ENCODE measurements around the gene CCL2. TPM values are rescaled to one million over a fixed set of nuclear protein-coding genes. Genes with fewer than 3 reads are reported as not detected.

CCL2 gene
- total RNA-seq, 1 donor from 2014 or later = 27.7 TPM

DNA sequence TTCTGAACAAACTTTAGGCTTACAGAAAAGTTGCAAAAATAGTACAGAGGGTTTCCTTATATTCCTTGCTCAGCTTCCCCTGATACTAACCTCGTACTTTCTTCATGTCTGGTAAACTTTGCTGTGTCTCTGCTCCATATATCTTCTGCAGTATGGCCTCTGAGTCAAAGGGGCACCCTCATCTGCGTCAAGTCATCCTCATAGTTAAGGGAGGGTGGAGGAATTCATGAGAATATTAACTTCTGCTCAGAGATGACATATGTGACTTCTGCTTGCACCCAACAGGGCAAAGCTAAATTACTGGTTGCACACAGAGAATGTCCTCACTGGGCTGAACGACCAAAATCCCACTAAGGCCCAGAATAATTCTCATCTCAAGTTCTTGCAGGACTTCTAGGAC lies 10.6 kb downstream of the CCL2 start:
- no peak for DNase-seq (ENCODE audit: low spot score)

DNA sequence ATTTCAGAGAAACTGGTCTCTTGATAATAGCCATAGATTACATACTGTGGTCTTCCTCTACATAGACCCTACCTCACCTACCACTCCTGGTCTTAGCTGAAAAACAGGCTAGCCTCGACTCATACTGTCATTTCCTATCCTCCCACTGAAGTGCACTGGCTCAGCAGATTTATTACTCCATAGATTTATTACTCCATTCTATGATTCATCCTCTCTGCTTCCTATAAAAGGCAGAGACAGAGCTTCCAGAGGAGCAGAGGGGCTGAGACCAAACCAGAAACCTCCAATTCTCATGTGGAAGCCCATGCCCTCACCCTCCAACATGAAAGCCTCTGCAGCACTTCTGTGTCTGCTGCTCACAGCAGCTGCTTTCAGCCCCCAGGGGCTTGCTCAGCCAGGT lies 14.9 kb downstream of the CCL2 start, which contains the start of gene CCL7:
CCL7 (plus strand) TSS at position 253 of the 400 bp plus-strand sequence; CDS start at position 323, 70 bp downstream.
- DNase-seq (ENCODE audit: low spot score) = peak; percentile 37

DNA sequence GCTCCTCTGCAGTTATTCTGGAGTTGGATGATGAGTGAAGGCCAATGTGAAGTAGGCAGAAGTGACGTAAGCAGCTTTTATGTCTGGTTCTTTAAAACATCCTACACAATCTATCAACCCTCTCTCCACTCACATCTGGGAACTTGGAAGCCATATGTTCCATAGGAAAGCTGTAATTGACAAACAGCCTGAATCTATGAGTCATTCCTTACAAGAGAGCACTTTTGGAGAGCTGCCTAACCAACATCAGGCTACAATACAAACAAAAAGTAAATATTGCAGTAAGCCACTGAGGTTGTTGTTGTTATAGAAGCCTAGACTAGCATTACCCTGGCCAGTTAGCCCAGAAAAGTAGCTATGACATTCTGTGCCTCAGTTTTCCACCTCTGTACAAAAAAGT lies 20.8 kb downstream of the CCL2 start:
- DNase-seq (ENCODE audit: low spot score) = peak; percentile 52

DNA sequence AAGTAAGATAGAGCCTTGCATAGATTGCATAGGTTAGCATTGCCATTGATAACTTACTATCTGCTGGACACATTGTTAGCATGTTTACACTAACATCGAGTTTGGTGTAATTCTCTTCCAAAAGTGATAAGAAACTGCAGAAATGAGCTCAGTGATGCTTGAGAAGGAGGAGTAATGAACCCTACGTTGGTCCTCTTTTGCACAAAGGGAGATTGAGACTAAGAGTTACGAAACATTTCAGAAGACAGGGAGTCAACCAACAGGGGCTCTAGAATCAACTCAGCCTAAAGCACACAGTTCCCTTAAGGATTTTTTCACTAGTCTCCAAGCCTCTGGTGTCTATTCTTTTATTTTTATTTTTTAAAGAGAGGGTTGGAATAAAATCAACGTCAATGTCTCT lies 21.7 kb downstream of the CCL2 start:
- no peak for DNase-seq (ENCODE audit: low spot score)

DNA sequence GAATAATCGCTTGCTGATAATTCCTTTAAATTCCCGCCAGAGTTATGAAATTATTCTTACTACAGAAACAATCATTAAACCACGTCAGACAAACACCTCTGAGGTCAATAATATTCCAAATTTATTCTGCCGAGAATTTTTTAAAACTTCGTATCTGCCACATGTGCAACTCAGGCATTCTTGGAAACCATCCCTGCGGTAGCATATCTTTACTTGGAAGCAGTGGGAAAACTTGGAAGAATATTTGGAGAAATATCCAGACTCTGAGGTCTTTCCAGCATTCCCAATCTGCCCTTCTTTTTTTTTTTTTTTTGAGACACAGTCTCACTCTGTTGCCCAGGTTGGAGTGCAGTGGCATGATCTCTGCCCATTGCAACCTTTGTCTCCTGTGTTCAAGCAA lies 28.5 kb downstream of the CCL2 start:
- DNase-seq (ENCODE audit: low spot score) = no peak

DNA sequence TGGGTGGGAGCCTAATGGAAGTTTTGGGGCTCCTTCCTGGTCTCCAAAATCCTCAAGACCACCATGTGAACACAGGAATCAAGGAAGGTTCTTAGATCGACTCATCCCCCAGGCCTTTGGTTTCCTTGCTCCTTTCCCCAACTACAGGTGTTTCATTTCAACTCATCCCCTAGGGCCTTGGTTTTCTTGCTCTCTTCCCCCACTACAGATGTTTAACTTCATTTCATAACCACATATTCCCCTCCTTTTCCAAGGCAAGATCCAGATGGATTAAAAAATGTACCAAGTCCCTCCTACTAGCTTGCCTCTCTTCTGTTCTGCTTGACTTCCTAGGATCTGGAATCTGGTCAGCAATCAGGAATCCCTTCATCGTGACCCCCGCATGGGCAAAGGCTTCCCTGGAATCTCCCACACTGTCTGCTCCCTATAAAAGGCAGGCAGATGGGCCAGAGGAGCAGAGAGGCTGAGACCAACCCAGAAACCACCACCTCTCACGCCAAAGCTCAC lies 30.3 kb downstream of the CCL2 start, which contains the start of gene CCL11:
CCL11 (plus strand) TSS at position 457 of the 507 bp plus-strand sequence. CDS start 67 bp downstream, outside the sequence.
- DNase-seq (ENCODE audit: low spot score) = no peak

DNA sequence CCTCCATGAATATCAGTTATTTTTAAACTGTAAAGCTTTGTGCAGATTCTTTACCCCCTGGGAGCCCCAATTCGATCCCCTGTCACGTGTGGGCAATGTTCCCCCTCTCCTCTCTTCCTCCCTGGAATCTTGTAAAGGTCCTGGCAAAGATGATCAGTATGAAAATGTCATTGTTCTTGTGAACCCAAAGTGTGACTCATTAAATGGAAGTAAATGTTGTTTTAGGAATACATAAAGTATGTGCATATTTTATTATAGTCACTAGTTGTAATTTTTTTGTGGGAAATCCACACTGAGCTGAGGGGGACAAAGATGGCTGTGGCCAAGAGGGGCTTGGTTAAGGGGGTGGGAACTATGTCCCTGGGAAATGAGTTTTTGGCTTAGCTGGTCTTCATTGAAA lies 32.8 kb downstream of the CCL2 start:
- no peak for DNase-seq (ENCODE audit: low spot score)

DNA sequence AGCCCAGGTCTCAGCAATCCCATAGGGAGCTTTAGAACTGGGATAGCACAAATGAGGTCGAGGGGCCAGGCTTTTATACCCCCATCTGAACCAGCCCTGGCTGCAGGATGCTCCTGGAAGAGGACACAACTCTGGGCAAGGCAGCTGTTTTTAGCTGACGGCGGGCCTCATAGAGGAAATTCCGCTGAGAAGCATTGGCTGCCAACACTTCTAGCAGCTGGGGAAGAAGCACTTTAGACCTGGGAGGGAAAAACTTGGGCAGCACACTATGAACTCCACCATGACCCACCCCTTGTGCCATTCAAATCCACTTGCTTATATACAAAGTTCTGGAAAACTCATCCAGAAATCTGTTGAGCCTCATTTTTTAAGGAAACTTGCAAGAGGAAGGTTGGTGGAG lies 35.5 kb downstream of the CCL2 start:
- DNase-seq (ENCODE audit: low spot score) = no peak

DNA sequence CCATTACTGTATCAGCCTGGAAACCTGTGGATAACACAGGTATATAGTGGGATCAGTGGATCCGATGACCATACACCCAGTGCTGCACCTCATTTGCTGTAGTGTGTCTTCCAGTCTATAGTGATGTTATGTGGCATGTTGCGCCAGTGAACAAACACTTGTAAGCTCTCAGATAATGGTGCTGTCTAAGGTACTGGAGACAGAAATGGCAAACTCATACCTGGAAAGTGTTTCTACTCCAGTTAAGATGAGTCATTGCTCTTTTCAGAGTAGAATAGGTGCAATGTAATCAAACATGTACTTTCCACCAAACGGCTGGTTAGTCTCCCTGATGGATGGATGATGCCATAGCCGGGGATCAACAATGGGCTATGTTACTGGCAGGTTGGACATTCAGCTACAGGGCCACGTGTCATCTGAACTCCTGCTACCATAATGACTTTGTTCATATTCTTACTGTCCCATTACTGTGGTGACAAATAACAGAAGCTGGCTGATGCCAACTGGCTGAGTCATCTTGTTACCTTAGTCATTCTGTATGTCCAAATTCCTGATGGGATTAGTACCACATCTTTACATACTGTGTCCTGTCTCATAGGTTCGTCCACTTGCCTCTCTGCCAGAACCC lies 36.8 kb downstream of the CCL2 start:
- DNase-seq (ENCODE audit: low spot score) = no peak

DNA sequence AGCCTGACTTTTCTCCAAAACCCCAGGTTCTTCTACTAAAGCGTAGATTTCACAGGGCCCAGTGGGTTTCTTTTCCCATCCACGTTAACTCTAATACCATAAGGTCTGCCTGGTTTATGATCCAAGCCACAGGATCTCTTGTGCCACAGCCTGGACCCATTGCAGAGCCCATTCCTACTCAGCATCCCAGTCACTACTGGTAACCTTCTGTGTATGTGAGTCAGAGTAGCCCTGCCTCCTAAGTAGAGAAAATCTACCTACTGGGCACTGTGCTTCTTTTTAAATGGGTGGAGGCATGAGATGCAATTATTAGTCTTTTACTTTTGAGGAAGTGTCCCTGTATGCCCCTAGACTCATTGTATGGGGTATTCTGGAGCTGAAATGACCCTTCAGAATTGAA lies 43.9 kb downstream of the CCL2 start:
- DNase-seq (ENCODE audit: low spot score) = no peak

DNA sequence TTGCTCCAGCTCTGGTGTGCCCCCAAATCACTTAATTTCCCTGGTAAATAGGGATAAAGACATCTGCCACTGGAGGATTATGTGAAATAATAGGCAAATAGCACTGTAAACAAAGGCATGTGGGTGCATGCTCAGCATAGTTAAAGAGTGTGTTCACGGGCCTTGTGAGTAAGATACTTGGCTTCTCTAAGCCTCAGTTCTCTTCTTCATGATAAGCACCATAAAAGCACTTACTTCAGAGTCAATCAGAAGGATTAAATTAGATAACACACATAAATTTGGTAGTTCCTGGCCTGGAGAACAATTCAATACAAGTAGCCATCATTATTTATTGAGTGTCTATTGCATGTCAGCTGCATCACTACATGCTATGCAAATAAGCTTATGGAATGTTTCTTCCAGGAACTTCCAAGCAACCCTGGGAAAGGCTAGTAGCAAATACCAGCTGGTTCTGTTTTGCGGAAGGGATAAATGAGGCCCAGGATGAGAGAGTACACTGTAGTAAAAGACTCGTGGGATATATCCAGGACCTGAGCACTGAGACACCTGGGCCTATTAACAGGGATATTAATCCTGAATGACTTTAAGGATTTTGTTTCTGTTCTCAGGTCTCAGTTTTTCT lies 45.0 kb downstream of the CCL2 start:
- peak; percentile 27 for DNase-seq (ENCODE audit: low spot score)

DNA sequence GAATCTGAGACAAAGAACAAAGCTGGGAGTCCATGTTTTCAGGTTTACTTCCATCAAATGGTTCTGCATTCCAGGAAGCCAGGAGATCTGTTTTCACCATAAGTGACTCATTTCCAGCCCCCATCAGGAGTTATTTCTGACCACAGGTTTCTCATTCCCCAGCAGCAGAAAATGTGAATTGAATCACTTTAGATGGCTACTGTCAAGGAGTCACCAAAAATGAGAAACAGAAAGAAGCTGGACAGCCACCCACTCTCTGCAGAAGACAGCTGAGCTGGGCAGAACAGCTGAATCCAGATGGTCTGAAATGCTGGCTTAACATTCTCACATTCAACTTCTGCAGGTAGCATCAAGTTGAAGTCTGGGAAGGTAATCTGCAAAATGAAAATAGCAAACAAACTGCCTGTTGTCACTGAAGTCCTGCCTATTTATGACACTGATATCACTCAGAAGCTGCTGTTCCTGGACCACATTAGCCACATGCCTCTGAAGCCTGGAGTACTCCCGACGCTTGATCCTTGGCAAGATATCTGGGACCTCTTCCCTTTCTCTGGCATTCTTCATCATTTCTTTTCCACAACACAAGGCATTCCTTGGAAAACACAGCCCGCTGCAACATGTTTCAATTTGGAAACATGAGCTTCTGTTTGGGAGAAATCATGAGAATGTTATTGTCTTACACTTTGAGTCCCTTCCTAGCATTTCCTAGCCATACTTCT lies 45.7 kb downstream of the CCL2 start:
- DNase-seq (ENCODE audit: low spot score) = no peak

DNA sequence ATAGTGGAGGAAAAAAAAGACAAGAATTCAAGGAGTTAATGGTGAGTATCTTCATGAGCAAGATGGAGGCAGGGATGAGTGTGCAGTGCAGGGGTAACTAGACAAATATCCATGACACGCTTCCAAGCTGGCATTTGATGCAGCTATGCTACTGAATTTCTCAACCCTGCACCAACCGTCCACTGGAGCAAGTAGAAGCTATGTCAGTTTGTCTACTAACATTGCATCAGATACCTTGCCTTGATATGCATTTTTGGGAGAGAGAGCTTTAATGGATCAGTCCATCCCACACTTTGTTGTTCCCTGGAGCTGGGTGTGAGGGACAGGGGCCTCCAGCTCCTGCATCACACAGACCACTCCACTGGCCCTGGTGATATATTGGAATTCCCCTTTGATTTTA lies 46.9 kb downstream of the CCL2 start:
- no peak for DNase-seq (ENCODE audit: low spot score)

DNA sequence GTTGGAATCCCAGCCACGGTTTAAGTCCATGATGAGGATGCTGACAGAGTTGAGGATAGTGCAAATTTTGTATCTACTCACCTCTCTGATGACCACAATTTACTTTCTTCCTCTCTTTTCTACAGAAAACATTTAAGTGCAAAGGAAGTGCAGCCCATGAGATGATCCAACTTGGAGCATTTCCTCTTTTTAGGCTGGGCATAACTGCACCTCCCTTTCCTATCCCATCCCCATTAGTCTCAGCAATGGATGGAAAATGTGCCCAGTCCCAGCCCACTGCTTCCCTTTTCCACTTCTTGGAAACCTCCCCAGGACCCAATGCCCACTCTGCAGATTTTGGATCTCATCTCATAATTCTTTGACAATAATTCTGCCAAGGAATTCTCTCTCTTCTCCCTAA lies 47.6 kb downstream of the CCL2 start:
- no peak for DNase-seq (ENCODE audit: low spot score)

DNA sequence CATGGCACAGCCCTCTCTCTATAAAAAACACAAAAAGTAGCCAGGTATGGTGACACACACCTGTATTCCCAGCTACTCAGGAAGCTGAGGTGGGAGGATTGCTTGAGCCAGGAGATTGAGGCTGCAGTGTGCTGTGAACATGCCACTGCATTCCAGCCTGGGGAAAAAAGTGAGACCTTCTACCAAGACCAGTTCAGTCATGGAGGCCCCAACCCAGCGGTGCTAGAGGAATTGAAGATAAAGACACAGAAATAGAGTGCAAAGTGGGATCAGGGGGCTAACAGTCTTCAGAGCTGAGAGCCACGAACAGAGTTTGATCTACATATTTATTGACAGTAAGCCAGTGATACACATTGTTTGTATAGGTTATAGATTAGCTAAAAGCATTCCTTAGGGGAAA lies 48.5 kb downstream of the CCL2 start:
- no peak for DNase-seq (ENCODE audit: low spot score)

DNA sequence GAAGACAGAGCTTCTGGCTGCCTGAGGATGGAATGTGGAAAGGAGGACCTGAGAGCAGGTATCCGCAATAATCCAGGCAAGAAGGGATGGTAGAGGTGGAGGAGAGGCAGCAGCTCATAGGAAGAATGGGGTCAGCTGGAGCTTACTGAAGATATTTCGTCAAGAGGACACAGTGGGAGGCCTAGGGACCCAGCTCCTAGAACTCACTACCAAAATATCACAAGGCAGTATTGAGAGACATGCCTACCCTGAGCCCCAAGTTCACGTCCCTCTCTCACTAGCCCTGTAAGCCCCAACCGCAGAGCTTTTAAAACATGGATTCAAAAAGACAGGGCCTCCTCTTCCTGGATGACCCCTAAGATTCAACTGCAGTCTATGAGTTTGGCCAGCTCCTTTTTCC lies 50.0 kb downstream of the CCL2 start:
- no peak for DNase-seq (ENCODE audit: low spot score)

DNA sequence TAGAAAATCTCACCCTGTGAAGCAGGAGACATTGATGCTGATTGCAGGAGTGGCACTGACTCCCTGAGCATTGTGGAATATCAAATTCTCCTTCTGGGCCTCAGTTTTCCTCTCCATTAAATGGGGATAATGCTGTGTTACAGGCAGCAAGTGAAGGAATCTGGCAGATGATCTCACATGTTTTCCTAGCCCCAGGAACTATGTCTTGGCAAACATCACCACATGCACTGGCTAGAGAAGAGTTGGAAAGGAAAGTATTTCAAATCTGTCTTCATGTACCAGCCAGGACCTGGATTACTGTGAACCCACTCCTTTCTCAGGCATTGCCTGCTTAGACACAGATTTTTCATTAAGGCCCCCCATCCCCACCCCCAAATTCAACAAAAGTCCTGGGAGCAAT lies 50.5 kb downstream of the CCL2 start:
- DNase-seq (ENCODE audit: low spot score) = no peak

DNA sequence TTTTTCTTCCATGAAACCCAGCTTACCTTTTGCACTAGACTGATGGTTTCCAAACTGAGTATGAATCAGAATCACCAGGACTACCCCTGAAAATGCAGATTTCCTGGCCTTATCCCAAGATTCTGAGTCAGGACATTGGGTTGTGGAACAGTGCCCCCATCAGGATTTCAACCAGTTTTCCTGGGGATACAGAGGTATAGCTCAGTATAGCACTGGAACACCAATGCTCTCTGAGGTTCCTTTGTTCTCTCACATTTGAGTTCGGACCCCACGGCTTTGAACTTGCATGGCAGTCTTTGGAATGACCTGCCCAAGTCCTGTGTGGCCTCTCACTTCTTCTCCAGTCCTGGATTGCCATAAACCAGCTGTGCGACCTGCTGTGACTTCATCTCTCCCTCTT lies 51.4 kb downstream of the CCL2 start:
- peak; percentile 42 for DNase-seq (ENCODE audit: low spot score)
